GM21717 (cell line): ENCODE measurements around the gene GPX5.
"Not testable (repeated sequence)": the region's sequence is repeated elsewhere in the genome, so short reads cannot be mapped to it uniquely, and the experiment has no call there.

Experiments used
- ATAC-seq: cut with Tn5 transposase; IDR thresholded peaks from one replicate; pipeline ENCODE4 v1.9.1; 2021; ENCODE audit warnings: mild to moderate bottlenecking, moderate library complexity; ENCODE audit not compliant: unreplicated experiment

GPX5 gene

DNA sequence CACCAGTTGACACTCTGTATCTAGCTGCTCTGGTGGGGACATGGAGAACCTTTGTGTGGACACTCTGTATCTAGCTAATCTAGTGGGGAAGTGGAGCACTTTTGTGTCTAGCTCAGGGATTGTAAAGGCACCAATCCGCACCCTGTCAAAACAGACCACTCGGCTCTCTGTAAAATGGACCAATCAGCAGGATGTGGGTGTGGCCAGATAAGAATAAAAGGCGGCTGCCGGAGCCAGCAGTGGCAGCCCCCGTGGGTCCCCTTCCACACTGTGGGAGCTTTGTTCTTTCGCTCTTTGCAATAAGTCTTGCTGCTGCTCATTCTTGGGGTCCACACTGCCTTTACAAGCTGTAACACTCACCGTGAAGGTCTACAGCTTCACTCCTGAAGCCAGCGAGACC lies 13.3 kb upstream of the GPX5 start:
- ATAC-seq: not testable (repeated sequence)

DNA sequence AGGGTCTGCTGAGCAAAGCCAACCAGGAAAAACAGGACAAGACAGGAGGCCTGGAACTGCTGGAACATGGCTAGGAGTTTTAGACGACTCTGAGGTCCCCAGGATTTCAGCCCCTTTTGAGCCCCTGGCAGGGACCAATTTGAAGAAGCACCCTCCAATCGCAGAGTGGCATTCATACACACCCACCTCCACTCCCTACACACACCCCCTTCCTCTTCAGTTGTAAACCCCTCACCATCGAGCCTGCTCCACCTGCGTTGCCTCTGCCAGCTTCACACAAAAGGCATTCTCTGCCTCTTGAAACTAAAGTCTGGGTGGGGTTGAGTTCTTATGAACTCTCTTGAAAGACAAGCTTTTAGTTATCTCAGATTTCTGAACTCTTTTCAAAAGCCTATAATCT lies 10.0 kb upstream of the GPX5 start, which contains the start of gene GPX6:
TSS of gene GPX6 (minus strand) at position 118 of the 400 bp plus-strand sequence. CDS start at position 68, 50 bp downstream.
- no peak for ATAC-seq

DNA sequence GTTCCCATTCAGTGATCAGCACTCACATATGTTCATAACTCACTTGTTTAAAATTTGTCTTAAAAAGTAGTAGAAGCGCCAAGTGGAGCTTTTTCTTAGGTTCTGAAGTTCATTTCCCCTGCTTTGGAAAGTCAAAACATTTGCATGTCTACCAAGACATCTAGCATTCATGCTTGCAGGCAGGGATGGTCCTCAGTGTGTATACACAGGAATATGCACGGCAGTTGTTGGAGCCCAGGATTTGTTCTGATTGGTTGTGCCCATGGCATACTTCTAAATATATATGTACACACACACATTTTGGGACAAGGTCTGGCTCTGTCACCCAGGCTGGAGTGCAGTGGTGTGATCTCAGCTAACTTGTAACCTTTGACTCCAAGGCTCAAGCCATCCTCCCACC lies 7.7 kb upstream of the GPX5 start:
- ATAC-seq: no peak

DNA sequence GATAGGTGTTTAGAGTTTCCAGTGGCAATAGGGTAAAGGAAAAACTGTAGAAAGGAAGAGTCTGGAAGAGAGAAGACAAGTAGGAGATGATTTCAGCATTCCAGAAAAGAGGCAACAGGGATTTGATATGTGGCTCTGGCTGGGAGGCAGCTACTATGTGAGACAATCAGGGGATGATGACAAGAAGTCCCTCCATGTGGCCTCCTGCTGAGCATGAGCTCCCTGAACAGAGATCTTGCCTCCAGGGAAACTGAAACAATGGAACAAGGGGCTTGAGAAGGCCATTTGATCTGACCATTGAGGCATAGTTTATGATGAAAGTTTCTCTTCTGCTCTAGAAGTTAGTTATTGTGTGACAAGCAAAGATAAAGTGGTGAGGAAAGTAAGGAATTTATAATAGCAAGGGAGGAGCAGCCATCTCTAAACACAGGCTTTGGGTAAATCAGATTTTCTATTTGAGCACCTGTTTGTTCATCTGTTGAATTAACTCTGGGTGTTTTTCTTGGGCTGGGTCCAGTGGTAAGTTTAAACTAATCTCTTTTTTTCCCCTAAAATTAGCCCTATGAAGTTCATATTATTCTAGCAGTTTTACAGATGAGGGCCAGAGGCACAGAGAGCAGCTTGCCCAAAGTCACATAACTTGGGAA lies 3.0 kb upstream of the GPX5 start:
- ATAC-seq: no peak

DNA sequence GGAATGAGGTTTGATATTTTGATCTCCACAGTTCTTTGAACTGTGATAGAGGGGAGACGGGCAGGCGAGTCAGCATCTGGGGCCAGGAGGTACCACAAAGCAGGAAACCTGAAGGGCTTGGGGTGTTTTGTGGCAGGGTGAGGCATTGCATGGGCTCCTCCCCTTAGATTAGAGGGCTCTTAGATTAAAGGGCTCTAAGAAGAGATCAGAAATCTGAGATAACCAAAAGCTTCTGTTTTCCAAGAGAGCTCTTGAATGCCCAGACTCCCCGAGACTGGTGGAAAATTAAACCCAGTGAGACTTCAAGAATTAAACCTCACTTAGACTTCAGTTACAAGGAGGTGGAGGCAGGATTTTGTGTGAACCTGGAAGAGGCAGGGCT lies 2.4 kb upstream of the GPX5 start:
- no peak for ATAC-seq

DNA sequence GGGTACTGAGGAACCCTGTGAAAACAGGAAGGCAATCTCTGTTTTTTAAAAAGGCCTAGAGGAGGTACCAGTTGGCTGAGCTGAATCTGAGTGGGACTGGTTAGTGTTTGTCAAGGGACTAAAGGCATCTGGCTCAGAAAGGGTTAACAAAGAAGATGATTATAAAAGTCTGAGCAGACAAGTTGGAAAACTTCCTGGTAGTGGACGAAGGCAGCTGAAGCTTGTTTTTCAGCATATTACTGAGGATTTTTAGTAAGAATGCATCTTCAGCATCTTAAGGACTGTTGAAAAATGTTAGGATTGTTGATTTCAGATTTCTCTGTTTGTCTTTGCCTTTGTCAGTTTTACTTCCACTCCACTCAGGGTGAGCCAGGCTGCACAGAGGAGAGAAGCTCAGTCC lies 5.1 kb downstream of the GPX5 start:
- ATAC-seq: no peak

DNA sequence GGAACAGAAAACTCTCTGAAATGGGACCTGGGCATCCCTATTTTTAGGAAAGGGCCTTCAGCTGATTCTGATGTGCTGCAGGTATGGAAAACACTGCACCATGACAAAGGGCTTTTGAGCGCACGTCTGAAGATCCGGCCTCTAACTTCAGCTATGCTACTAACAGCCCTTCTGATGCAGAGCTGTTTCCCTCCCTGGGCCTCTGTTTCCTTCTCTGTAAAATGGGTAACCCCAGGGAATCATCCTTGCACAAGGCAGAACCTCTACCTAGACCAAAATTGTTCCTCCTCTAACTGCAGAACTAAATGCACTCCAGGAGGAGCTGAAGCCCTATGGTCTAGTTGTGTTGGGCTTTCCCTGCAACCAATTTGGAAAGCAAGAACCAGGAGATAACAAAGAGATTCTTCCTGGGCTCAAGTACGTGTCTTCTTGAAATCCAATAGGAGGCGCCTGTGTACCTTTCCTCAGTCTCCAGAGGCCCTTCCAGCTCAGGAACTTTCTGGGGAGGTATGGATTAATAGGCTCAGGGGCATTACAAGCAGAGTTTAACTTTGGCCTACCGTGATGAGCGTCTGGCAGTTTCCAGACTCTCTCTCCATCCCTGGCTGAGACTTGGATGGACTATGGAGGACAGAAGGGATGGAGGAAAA lies 5.9 kb downstream of the GPX5 start:
- no peak for ATAC-seq

DNA sequence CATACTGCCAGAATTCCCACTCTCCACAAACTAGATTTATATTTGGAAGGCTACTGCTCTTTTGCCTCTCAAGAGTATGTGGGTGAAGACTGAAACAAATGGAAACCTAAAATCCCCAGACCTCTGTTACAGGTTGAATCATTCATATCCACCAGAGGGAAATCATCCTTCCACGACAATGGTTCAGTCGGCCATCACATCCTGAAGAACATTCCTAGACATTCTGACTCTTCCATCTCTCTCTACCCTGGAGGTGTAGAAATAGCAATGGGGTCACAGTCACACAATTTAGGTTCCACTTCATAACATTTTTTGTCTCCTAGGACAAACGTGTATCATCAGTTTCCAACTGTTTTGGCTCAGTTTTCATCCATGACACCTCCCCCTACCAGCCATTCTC lies 8.6 kb downstream of the GPX5 start:
- no peak for ATAC-seq

DNA sequence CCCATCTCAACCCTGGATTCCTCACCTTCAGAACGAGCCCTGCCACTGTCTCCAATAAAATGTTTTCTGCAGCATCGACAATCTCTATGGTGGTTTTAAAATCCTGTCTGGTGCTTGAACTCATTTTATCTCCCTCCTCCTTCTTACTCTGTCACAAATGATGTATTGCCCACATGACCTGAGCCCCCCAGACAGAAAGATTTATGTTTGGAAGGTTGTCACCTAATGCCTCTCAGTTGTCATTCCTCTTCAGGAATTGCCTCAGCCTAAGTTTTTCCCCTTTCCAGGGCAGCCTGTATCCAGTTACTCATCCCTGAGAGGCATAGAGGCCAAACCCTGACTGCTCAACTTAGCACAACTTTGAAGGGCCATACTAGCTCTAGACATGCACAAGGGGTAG lies 9.2 kb downstream of the GPX5 start:
- no peak for ATAC-seq

DNA sequence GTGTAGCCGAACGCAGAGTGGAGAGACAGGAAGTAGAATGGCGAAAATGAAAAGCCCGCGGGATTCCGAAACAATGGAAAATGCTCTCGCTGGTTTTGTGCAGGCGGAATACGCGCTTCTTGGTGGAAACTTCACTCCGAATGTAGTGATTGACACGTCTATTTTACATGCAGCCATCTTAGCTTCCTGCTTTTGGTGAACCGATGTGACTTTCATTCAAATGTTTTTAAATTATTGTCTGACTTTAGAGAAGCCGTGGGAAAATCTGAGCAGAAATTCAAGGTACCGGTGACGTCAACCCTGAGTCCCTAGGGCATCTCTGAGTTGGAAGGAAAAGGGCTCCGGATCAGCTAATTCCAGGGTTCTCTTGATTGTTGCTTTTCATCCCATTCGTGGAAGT lies 11.4 kb downstream of the GPX5 start:
- ATAC-seq: no peak

DNA sequence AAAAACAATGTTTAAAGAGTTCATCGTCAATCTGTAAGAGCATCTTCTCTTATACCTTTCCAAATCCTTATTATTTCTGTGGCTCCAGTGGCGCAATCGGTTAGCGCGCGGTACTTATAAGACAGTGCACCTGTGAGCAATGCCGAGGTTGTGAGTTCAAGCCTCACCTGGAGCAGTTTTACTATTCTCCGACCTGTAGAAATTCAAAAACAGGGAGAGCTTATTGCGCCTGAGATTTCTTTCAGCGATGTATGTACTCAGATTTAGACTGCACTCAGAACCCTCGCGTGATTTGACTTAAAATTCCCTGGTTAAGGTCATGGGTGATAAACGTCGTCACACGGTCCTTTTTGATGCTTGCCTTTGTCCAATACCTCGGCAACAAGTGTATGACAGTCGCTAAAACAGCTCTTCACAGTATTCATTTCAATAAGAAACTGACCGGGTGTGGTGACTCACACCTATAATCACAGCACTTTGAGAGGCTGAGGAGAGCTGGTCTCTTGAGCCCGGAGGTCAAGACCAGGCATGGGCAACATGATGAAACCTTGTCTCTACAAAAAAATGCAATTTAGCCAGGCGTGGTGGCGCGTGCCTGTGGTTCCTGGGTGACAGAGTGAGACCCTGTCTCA lies 11.9 kb downstream of the GPX5 start:
- ATAC-seq: no peak

DNA sequence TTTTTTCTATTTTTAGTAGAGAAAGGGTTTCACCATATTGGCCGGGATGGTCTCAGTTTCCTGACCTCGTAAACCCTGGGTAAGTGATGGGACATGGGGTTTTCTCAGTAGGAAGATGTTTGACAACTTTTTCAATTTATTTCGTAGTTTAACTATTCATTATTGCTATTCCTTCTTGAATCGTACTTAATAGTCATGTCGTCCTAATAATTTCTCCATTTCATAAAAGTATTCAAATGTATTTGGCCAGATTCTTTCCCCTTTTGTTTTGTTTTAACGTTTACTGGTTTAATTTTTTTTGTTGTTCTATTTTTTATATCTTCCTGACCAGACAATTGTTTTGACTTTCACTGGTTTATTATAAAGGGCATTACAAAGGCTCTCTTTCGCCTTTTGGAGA lies 16.3 kb downstream of the GPX5 start:
- no peak for ATAC-seq

DNA sequence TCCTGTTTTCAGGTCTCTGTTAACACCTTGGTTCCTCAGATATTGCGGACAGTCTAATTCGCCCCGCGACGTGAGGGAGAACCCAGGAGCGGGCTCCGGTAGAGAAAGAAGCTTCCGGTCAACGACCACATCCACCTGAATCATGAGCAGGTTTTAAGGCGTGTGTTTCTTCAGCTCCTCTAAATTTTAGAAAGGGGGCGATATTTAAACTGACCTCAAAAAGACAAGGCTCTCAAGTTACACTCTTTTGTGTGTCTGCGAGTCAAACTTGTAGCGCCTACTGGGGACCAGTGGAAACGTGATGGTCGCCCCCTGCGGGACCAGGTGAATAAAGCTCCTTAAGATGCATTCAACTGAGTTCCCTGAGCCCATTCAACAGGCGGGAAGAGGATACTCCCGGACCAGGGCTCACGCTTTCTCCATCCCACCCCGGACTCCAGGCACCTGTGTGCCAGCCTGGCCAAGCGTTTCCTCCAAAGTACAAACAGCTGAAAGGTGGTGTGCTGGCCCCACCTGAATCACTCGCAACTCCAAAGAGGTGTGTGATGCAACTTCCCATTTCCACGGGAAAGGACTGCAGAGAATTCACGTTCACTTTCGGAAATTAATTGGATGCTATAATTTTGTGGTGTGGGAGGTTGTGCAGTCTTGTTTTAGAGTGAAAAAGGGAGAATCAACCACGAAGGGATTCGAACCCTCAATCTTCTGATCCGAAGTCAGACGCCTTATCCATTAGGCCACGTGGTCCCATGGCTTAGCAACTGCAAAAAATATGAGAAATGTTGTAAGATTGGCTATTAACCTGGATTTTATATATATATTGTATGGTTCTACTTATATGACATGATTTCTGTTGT lies 17.0 kb downstream of the GPX5 start:
- peak; percentile 41 for ATAC-seq

DNA sequence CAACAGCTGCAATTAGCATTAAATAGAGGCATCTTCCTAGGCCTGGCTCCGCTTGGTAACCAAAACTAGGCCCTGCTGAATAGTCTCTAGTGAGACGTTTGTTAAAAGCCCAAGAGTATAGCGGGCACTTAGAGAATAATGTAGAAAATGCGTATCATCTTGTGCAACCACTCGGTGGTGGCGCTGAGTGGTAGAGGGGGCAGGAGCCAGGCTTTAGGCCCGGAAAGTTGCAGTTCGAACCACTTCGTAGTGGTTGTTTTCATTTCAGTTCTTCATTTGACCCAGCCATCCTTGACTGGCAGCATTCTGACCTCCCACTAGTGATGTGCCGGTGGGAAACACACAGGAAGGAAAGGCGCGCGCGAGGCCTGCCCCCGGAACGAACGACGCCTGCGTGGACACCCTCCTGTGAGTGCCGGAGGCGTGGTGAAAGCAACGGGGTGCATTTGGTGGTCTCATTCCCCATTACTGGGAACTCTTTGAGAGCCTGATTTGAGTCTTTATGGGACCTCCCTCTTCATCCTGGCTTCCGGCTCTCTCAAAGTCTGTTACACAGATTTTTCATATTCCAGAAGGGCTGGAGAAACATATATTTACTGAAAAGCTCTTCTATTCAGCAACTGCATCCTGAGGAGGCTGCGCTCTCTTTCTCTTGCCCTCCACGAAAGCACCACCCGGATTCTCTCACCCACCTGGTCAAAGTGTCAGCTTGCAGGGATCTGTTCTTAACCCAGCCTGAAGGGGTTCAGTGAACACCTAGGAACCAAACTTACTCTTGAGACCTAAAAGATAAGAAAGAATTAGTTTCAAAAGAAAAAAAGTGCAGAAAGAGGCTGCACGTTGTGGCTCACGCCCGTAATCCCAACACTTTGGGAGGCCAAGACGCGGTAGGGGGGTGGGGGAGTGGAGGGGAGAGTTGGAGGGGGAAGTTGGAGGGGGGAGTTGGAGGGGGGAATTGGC lies 18.2 kb downstream of the GPX5 start:
- no peak for ATAC-seq

DNA sequence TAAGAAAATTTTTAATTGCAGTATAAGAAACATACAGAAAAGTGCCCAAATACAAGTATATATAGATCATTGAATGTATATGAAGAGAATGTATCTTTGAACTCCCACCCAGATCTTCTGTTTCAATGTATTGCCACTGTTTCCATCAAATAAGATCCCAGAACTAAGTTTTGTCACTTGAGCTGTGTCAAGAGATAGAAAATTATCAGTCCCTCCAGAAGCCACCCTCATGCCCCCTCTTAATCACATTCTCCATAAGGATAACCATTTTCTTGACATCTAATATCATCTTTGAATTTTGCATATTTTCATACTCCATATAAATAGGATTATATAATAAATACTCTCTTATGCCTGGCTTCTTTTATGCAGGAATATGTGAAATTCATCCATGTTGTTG lies 20.3 kb downstream of the GPX5 start:
- no peak for ATAC-seq

DNA sequence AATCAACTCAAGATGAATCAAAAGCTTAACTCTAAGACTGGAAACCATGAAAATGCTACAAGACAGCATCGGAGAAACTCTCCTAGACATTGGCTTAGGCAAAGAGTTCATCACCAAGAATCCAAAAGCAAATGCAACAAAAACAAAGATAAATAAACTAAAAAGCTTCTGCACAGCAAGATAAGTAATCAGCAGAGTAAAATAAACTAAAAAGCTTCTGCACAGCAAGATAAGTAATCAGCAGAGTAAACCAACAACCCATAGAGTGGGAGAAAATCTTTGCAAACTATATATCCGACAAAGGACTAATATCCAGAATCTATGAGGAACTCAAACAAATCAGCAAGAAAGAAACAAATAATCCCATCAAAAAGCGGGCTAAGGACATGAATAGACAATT lies 21.3 kb downstream of the GPX5 start:
- ATAC-seq: not testable (repeated sequence)

DNA sequence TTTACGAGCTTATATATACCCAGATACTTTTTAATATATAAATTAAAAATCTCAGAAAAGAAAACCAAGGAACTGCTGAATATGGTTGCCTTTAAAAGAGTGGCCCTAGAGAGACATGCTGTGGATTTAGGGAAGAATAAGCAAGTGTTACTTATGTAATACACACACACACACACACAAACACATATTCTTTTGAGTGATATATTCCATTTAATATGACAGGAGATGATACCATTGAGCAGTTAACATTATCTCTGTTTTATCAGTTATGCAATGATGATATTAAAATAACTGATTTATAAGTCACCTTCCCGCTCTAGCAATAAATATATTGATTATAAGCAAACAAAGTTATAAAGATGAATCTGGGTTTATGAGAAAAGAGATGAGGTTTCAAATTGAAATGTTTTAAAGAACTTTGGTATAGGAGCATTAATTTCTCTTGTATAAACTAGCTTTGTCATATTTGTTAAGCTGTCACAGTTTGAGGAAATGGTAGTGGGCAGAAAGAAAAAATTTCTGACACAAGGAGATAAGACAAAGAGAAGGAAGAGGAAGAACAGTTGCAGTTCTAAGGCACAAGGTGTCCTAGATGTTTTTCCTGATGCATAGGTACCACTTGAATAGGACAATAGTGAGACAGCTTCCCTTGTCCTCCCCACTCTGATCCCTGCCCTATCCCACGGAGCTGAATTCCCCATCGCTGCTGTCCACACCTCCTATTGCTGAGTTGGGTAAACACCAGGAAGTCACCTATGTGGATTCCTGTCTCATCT lies 26.4 kb downstream of the GPX5 start:
- no peak for ATAC-seq

DNA sequence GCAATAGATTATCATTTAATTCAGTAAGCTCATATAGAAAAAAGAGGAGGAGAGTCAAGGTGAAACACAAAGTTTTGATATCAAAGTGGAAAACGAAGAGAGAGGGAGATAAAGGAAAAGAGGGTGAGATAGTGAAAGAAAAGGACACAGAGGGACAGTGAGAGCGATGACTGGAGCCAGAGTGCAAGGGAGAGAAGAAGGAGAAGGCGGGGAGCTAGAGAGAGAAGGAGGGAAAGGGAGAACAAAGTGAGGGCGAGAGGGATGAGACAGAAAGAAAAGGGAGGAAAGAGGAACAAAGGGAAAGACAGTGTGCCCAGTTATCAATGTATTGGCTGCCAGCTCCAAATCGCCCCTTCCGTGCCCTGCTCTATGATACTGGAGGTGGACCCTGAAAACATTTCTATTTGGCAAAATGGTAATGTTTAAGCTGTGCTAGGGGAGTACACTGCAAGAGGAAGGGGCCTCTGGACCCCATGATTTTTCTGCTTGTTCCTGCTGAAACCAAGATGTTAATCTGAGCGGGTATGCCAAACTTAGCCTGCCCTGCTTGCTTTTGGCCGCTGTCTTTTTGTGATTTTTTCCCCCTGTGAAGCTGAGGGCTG lies 27.8 kb downstream of the GPX5 start:
- ATAC-seq: no peak
